ENCODE measurements around the gene LDLRAD3.
A peak's percentile ranks its signal among the peaks of the same experiment; 100 is the strongest.

Gene LDLRAD3

DNA sequence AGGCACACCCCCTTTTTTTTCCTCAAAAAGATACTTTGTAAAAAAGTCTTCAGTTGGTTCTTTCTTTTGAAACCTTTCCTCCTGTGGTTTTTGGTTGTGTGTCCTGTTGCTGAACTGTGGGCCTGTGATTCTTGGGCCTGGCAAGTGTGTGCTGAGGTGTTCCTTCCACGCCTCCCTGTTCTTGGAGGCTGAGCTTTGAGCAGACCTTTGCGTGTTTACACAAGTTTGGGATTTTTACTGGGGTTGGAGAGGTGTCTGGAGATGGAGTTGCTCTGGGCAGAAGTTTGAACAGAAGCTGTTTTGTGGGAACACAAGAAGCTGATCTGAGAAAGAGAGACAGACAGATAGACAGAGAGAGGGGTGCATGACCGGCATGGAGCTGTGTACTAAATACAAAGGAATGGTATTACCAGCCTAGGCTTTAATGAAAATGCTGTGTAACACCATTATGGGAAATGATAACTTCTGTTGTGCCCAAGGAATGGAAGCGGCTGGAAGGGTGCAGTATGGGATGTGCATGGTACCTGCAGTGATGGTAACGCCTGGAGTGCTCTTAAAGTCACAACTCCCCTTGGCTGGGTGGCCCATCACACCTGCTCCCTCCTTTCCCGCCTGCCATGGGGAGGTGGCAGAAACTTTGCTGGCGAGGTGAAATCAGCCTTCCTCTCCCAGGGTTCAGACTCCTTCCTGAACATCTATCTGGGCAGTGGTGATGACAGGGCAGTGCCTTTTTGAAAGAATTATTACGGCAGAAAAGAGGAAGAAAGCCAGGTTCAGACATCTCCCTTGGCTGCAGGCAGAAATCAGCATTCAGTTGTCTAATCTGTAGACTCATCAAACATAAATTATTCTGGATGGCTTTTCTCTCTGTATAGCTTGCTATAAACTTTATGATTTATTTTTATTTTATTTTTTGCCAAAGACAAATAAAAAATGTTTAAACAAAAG, 70.4 kb downstream of the LDLRAD3 start:
- Histone ChIP-seq H3K9ac (ENCODE audit: low read depth, low read length) (no peak overlapping the region), H3K4me3 (ENCODE audit: low read length) (no peak overlapping the region), H3K27me3 (ENCODE audit: control insufficient read depth, insufficient read depth, low read length) (no peaks in the 10 kb centered on the region), H3K4me2 (ENCODE audit: low read length) (no peak overlapping the region), H3K36me3 (ENCODE audit: insufficient read depth, low read length) (no peaks in the 10 kb centered on the region), H3K4me1 (ENCODE audit: control insufficient read depth, insufficient read depth, low read length) (peaks cover 43% of the 10 kb centered on the region), H3K9me3 (replicated peaks; ENCODE audit: low read length) (no peaks in the 10 kb centered on the region)

- no peak overlapping the region for H3K4me2 ChIP-seq (ENCODE audit: low read length)
- no peak overlapping the region for H3K9ac ChIP-seq (ENCODE audit: low read depth, low read length)
- H3K4me3 ChIP-seq (ENCODE audit: low read length): no peak overlapping the region
- H3K36me3 ChIP-seq (ENCODE audit: insufficient read depth, low read length): no peaks in the 10 kb centered on the region
- peaks cover 42% of the 10 kb centered on the region for H3K4me1 ChIP-seq (ENCODE audit: control insufficient read depth, insufficient read depth, low read length)
- no peaks in the 10 kb centered on the region for H3K27me3 ChIP-seq (ENCODE audit: control insufficient read depth, insufficient read depth, low read length)
- H3K9me3 ChIP-seq (replicated peaks; ENCODE audit: low read length): no peaks in the 10 kb centered on the region
Measured at GRCh38 chr11:36014898-36015665, 71.2 kb downstream of the LDLRAD3 start.

GRCh38 chr11:36015799-36016198, 71.9 kb downstream of the LDLRAD3 start:
- Histone ChIP-seq H3K4me3 (ENCODE audit: low read length) (no peak overlapping the region), H3K9me3 (replicated peaks; ENCODE audit: low read length) (no peaks in the 10 kb centered on the region), H3K4me1 (ENCODE audit: control insufficient read depth, insufficient read depth, low read length) (peaks cover 35% of the 10 kb centered on the region), H3K4me2 (ENCODE audit: low read length) (peak overlapping the region; percentile 2), H3K27me3 (ENCODE audit: control insufficient read depth, insufficient read depth, low read length) (no peaks in the 10 kb centered on the region), H3K36me3 (ENCODE audit: insufficient read depth, low read length) (no peaks in the 10 kb centered on the region), H3K9ac (ENCODE audit: low read depth, low read length) (no peak overlapping the region)

DNA sequence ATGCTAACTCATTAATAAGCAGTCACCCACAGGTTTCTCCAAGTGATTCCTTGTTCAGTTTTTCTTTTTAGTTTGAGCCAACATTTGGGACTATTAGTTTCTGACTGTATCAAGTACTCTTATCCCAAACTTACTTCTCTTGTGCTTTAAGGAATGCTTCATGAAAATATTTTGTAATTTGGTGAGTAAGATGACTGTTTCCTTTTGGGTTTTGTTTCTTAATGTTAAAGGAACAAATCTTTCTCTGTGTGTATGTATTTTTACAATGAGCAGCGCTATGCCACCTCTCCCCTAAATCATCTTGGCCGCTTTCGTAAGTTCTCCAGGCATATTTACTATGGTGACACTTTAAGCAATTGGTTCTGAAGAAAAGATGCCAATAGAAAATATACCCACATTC, 72.4 kb downstream of the LDLRAD3 start:
- Histone ChIP-seq H3K9ac (ENCODE audit: low read depth, low read length) (no peak overlapping the region), H3K36me3 (ENCODE audit: insufficient read depth, low read length) (no peaks in the 10 kb centered on the region), H3K4me3 (ENCODE audit: low read length) (no peak overlapping the region), H3K9me3 (replicated peaks; ENCODE audit: low read length) (no peaks in the 10 kb centered on the region), H3K4me2 (ENCODE audit: low read length) (no peak overlapping the region), H3K27me3 (ENCODE audit: control insufficient read depth, insufficient read depth, low read length) (no peaks in the 10 kb centered on the region), H3K4me1 (ENCODE audit: control insufficient read depth, insufficient read depth, low read length) (peaks cover 35% of the 10 kb centered on the region)

- no peaks in the 10 kb centered on the region for H3K27me3 ChIP-seq (ENCODE audit: control insufficient read depth, insufficient read depth, low read length)
- H3K9me3 ChIP-seq (replicated peaks; ENCODE audit: low read length): no peaks in the 10 kb centered on the region
- H3K9ac ChIP-seq (ENCODE audit: low read depth, low read length): no peak overlapping the region
- peaks cover 35% of the 10 kb centered on the region for H3K4me1 ChIP-seq (ENCODE audit: control insufficient read depth, insufficient read depth, low read length)
- H3K4me3 ChIP-seq (ENCODE audit: low read length): no peak overlapping the region
- no peak overlapping the region for H3K4me2 ChIP-seq (ENCODE audit: low read length)
- H3K36me3 ChIP-seq (ENCODE audit: insufficient read depth, low read length): no peaks in the 10 kb centered on the region
Measured at GRCh38 chr11:36016709-36017108, 72.8 kb downstream of the LDLRAD3 start.

DNA sequence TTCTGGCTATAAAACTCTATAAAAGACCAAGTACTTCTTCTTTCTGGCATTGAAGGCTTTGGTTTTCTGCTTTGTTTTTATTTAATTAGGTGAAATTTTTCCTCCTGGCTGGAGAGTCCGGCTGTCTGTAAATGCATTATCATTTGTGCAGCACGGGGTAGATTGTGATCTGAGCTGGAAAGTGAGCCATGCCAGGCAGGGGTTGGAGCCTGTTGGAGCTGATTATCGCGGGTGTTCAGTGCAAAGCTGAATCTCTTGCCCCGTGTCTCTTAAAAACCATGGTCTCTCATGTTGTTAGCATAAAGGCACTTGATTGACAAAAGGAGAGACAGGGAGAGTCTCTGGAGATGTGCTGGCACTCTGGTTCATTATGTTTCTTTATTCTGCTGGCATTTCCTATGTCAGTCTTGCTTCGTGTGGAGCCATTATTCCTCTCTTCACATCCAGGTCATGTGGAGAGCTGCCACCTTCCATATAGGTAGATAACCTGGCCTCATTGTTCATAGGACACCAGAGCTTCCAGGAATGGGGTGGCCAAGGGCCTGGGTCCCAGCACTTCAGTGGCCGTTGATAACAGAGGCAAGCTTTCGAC, 75.2 kb downstream of the LDLRAD3 start:
- Histone ChIP-seq H3K4me1 (ENCODE audit: control insufficient read depth, insufficient read depth, low read length) (peaks cover 29% of the 10 kb centered on the region), H3K4me2 (ENCODE audit: low read length) (no peak overlapping the region), H3K27me3 (ENCODE audit: control insufficient read depth, insufficient read depth, low read length) (no peaks in the 10 kb centered on the region), H3K9me3 (replicated peaks; ENCODE audit: low read length) (no peaks in the 10 kb centered on the region), H3K9ac (ENCODE audit: low read depth, low read length) (no peak overlapping the region), H3K4me3 (ENCODE audit: low read length) (no peak overlapping the region), H3K36me3 (ENCODE audit: insufficient read depth, low read length) (no peaks in the 10 kb centered on the region)

- Histone ChIP-seq H3K4me3 (ENCODE audit: low read length) (no peak overlapping the region), H3K9me3 (replicated peaks; ENCODE audit: low read length) (no peaks in the 10 kb centered on the region), H3K9ac (ENCODE audit: low read depth, low read length) (no peak overlapping the region), H3K4me1 (ENCODE audit: control insufficient read depth, insufficient read depth, low read length) (peaks cover 34% of the 10 kb centered on the region), H3K27me3 (ENCODE audit: control insufficient read depth, insufficient read depth, low read length) (no peaks in the 10 kb centered on the region), H3K4me2 (ENCODE audit: low read length) (no peak overlapping the region), H3K36me3 (ENCODE audit: insufficient read depth, low read length) (no peaks in the 10 kb centered on the region)
Measured at GRCh38 chr11:36019722-36020121, 75.9 kb downstream of the LDLRAD3 start.

DNA sequence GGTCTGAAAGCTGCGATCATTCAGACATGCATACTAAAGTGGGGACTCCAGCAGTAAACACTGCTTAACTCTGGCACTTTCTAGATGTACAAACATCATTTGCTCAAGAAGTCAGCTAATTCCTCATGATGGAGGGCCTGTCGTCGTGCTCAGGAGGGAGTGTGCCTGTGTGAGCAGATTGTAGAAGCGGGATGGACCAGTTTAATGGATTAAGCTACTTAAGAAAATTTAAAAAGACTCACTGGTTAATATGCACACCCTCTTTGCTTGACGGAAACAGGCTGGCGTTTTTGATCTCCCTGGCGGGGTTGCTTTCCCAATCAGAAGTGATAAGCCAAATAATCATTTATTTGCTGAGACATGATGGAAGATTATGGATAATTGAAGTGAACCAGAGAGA, 79.0 kb downstream of the LDLRAD3 start:
- Histone ChIP-seq H3K27me3 (ENCODE audit: control insufficient read depth, insufficient read depth, low read length) (no peaks in the 10 kb centered on the region), H3K4me2 (ENCODE audit: low read length) (no peak overlapping the region), H3K36me3 (ENCODE audit: insufficient read depth, low read length) (no peaks in the 10 kb centered on the region), H3K4me1 (ENCODE audit: control insufficient read depth, insufficient read depth, low read length) (peaks cover 21% of the 10 kb centered on the region), H3K9me3 (replicated peaks; ENCODE audit: low read length) (no peaks in the 10 kb centered on the region), H3K4me3 (ENCODE audit: low read length) (no peak overlapping the region), H3K9ac (ENCODE audit: low read depth, low read length) (no peak overlapping the region)

DNA sequence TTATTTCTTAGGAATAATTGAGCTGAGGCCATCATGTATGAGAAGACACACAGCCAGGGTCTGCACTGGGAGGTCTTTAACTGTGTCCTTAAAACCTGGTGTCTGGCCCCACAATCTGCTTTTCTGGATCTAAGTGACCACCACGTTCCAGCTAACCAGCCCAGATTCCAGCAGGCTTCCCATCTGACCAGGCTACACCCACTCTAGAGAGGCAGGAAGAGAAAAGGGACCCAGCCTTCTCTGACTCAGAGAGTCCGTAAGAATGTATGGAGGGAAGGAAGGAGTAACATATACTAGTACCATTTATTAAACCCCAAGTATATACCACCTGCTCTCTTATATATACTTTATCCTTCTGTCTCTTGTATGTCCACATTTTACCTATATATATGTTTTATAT, 80.1 kb downstream of the LDLRAD3 start:
- H3K9ac ChIP-seq (ENCODE audit: low read depth, low read length): no peak overlapping the region
- no peaks in the 10 kb centered on the region for H3K27me3 ChIP-seq (ENCODE audit: control insufficient read depth, insufficient read depth, low read length)
- H3K4me3 ChIP-seq (ENCODE audit: low read length): no peak overlapping the region
- peaks cover 21% of the 10 kb centered on the region for H3K4me1 ChIP-seq (ENCODE audit: control insufficient read depth, insufficient read depth, low read length)
- H3K9me3 ChIP-seq (replicated peaks; ENCODE audit: low read length): no peaks in the 10 kb centered on the region
- no peaks in the 10 kb centered on the region for H3K36me3 ChIP-seq (ENCODE audit: insufficient read depth, low read length)
- H3K4me2 ChIP-seq (ENCODE audit: low read length): peak overlapping the region; percentile 4

DNA sequence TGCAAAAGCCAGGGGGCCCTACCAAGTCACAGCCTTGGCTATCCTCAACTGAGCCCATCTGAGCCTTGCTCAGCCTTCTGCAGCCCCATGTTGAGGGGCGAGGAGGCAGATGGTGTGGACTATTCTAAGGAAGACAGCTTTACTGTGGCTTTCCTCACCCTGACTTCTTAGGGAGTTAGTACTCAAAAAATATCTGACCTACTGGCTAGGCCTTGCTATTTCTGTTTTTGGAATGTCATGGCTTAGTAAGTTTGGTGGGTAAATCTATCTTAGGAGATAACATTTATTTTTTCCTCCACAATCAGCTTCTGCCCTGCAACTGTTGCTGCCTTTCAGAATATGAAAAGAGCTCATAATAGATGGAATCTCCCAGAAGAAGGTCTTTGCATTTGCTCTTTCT, 80.9 kb downstream of the LDLRAD3 start:
- no peaks in the 10 kb centered on the region for H3K9me3 ChIP-seq (replicated peaks; ENCODE audit: low read length)
- H3K4me1 ChIP-seq (ENCODE audit: control insufficient read depth, insufficient read depth, low read length): peaks cover 15% of the 10 kb centered on the region
- H3K36me3 ChIP-seq (ENCODE audit: insufficient read depth, low read length): no peaks in the 10 kb centered on the region
- H3K4me3 ChIP-seq (ENCODE audit: low read length): no peak overlapping the region
- H3K27me3 ChIP-seq (ENCODE audit: control insufficient read depth, insufficient read depth, low read length): no peaks in the 10 kb centered on the region
- no peak overlapping the region for H3K9ac ChIP-seq (ENCODE audit: low read depth, low read length)
- H3K4me2 ChIP-seq (ENCODE audit: low read length): no peak overlapping the region

GRCh38 chr11:36026315-36026968, 82.6 kb downstream of the LDLRAD3 start:
- H3K9ac ChIP-seq (ENCODE audit: low read depth, low read length): no peak overlapping the region
- H3K4me3 ChIP-seq (ENCODE audit: low read length): no peak overlapping the region
- H3K9me3 ChIP-seq (replicated peaks; ENCODE audit: low read length): no peaks in the 10 kb centered on the region
- H3K27me3 ChIP-seq (ENCODE audit: control insufficient read depth, insufficient read depth, low read length): no peaks in the 10 kb centered on the region
- H3K4me2 ChIP-seq (ENCODE audit: low read length): no peak overlapping the region
- H3K4me1 ChIP-seq (ENCODE audit: control insufficient read depth, insufficient read depth, low read length): peaks cover 28% of the 10 kb centered on the region
- no peaks in the 10 kb centered on the region for H3K36me3 ChIP-seq (ENCODE audit: insufficient read depth, low read length)
